GM23338 (cell line): ENCODE results near the gene EXOC3L2.

ENCODE experiments used
- EZH2 ChIP-seq: fragments of 200-600 bp; sonication (generic); IDR thresholded peaks from one replicate; pipeline ENCODE4 v1.8.0; 2017; ENCODE audit warnings: antibody characterized with exemption, mild to moderate bottlenecking, low read depth; ENCODE audit not compliant: unreplicated experiment
- POLR2AphosphoS5 ChIP-seq: IDR thresholded peaks from 2 replicates; pipeline ENCODE4 v1.6.1; 2016; ENCODE audit warnings: antibody characterized with exemption, low read depth
- REST ChIP-seq: IDR thresholded peaks from one replicate; pipeline ENCODE4 v1.6.1; 2018; ENCODE audit warnings: antibody characterized with exemption; ENCODE audit not compliant: unreplicated experiment
- STAT1 ChIP-seq: IDR thresholded peaks from one replicate; pipeline ENCODE4 v1.6.1; 2016; ENCODE audit warnings: antibody characterized with exemption; ENCODE audit not compliant: unreplicated experiment
- TF ChIP-seq, protein P1 (sequence below), 2 experiments: fragments of 200-600 bp in 1 of 2; sonication (generic) in 1 of 2; conservative IDR thresholded peaks; 2 replicates each; pipeline versions ENCODE4 v1.5.1 to v1.6.1; 2016 to 2017; ENCODE audit warnings: antibody characterized with exemption in 2 of 2, low read depth in 2 of 2, mild to moderate bottlenecking in 2 of 2, moderate library complexity in 1 of 2

DNA sequence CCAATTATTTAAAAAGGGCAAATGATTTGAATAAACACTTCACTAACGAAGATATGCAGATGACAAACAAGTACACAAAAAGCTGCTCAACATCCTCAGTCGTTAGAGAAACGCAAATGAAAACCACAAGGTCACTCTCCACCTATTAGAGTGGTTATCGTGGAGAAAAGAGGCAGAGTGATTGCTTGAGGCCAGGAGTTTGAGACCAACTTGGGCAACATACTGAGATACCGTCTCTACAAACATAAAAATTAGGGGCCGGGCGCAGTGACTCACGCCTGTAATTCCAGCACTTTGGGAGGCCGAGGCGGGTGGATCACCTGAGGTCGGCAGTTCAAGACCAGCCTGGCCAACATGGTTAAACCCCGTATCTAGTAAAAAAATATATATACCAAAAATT, 39.4 kb downstream of the EXOC3L2 start:
- TF ChIP-seq STAT1, result no peak
- no peak for TF ChIP-seq EZH2
- no peak for TF ChIP-seq POLR2AphosphoS5
- TF ChIP-seq, protein P1, sequence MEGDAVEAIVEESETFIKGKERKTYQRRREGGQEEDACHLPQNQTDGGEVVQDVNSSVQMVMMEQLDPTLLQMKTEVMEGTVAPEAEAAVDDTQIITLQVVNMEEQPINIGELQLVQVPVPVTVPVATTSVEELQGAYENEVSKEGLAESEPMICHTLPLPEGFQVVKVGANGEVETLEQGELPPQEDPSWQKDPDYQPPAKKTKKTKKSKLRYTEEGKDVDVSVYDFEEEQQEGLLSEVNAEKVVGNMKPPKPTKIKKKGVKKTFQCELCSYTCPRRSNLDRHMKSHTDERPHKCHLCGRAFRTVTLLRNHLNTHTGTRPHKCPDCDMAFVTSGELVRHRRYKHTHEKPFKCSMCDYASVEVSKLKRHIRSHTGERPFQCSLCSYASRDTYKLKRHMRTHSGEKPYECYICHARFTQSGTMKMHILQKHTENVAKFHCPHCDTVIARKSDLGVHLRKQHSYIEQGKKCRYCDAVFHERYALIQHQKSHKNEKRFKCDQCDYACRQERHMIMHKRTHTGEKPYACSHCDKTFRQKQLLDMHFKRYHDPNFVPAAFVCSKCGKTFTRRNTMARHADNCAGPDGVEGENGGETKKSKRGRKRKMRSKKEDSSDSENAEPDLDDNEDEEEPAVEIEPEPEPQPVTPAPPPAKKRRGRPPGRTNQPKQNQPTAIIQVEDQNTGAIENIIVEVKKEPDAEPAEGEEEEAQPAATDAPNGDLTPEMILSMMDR (conservative IDR thresholded peaks at IDR 0.05; ENCODE audit: low read depth in 2 of 2), result no peak
- TF ChIP-seq REST, result no peak
